Stomach (tissue), 4 donors: ENCODE data around the gene TGM1.

ENCODE experiments used
- EP300 ChIP-seq: sonication (generic); formaldehyde crosslinking; IDR thresholded peaks from one replicate; pipeline ENCODE4 v1.6.1; 2017; ENCODE audit warnings: antibody characterized with exemption
- POLR2A ChIP-seq, 4 donors: fragments of 450-650 bp; IDR thresholded peaks; one replicate each; pipeline ENCODE4 v1.6.1; 2016; ENCODE audit warnings: antibody characterized with exemption in 4 of 4, control low read depth in 2 of 4, mild to moderate bottlenecking in 1 of 4, moderate library complexity in 1 of 4
- POLR2AphosphoS5 ChIP-seq, 3 donors: sonication (generic); formaldehyde crosslinking; IDR thresholded peaks; one replicate each; pipeline ENCODE4 v1.6.1; 2016; ENCODE audit warnings: antibody characterized with exemption in 3 of 3
- TF ChIP-seq, protein P1 (sequence below), 7 experiments: fragments of 450-650 bp in 4 of 7; fragments of 200-600 bp in 3 of 7; sonication (generic) in 3 of 7; IDR thresholded peaks; one replicate each; pipeline ENCODE4 v1.5.1; 2016 to 2019; ENCODE audit warnings: antibody characterized with exemption in 7 of 7, control low read depth in 2 of 7, mild to moderate bottlenecking in 1 of 7

GRCh38 chr14:24293525-24293924 lies 30.5 kb upstream of the TGM1 start:
- no peak for TF ChIP-seq POLR2A (IDR thresholded peaks at IDR 0.05)
- TF ChIP-seq, protein P1, sequence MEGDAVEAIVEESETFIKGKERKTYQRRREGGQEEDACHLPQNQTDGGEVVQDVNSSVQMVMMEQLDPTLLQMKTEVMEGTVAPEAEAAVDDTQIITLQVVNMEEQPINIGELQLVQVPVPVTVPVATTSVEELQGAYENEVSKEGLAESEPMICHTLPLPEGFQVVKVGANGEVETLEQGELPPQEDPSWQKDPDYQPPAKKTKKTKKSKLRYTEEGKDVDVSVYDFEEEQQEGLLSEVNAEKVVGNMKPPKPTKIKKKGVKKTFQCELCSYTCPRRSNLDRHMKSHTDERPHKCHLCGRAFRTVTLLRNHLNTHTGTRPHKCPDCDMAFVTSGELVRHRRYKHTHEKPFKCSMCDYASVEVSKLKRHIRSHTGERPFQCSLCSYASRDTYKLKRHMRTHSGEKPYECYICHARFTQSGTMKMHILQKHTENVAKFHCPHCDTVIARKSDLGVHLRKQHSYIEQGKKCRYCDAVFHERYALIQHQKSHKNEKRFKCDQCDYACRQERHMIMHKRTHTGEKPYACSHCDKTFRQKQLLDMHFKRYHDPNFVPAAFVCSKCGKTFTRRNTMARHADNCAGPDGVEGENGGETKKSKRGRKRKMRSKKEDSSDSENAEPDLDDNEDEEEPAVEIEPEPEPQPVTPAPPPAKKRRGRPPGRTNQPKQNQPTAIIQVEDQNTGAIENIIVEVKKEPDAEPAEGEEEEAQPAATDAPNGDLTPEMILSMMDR (IDR thresholded peaks at IDR 0.05), result no peak
- TF ChIP-seq POLR2AphosphoS5 (IDR thresholded peaks at IDR 0.05), result no peak
- TF ChIP-seq EP300, result no peak
